ENCODE measurements around the gene HRAS.

HRAS gene

DNA sequence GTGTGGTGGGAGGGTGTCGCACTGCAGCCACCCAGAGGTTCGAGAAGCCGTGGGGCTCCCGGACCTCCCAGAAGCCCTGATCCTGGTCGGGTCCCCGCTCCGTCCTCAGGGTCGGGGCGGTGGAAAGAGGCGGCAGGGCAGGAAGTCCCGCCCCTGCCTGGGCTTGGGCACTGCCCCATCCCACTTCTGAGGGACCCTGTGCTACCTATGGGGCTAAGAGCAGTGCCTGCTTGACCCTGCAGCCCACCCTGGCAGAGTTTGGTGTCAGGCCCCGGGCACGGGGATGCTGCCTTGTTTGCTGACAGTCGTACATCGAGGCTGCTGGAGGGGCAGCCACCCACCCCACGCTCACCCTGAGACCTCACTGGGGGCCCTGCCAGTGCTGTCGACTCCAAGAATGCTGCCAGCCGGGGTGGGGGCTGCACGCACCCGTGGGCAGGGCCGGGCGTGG, 47.8 kb downstream of the HRAS start:
- Histone ChIP-seq H3K4me1 (ENCODE audit: control insufficient read depth, insufficient read depth, low read length, poor library complexity, severe bottlenecking) (no peaks in the 10 kb centered on the region), H3K9me3 (ENCODE audit: control insufficient read depth, low read length) (no peaks in the 10 kb centered on the region), H3K36me3 (ENCODE audit: control insufficient read depth, insufficient read depth, low read length) (peaks cover 36% of the 10 kb centered on the region), H3K27ac (ENCODE audit: low read depth, low read length, severe bottlenecking) (no peak overlapping the region), H3K4me3 (ENCODE audit: extremely low read depth, insufficient read depth, low read length, poor library complexity, severe bottlenecking) (no peak overlapping the region)
- 95% methylated on average over 21 of the region's 22 CpGs for WGBS, 2 experiments (ENCODE audit: insufficient coverage in 2 of 2)

GRCh38 chr11:486189-486588, 49.2 kb downstream of the HRAS start:
- 95% methylated on average over 23 of the region's 23 CpGs for WGBS, 2 experiments (ENCODE audit: insufficient coverage in 2 of 2)
- H3K36me3 ChIP-seq (ENCODE audit: control insufficient read depth, insufficient read depth, low read length) = peaks cover 33% of the 10 kb centered on the region
- peaks cover 6% of the 10 kb centered on the region for H3K9me3 ChIP-seq (ENCODE audit: control insufficient read depth, low read length)
- H3K27ac ChIP-seq (ENCODE audit: low read depth, low read length, severe bottlenecking) = no peak overlapping the region
- no peaks in the 10 kb centered on the region for H3K4me1 ChIP-seq (ENCODE audit: control insufficient read depth, insufficient read depth, low read length, poor library complexity, severe bottlenecking)
- H3K4me3 ChIP-seq (ENCODE audit: extremely low read depth, insufficient read depth, low read length, poor library complexity, severe bottlenecking) = no peak overlapping the region

DNA sequence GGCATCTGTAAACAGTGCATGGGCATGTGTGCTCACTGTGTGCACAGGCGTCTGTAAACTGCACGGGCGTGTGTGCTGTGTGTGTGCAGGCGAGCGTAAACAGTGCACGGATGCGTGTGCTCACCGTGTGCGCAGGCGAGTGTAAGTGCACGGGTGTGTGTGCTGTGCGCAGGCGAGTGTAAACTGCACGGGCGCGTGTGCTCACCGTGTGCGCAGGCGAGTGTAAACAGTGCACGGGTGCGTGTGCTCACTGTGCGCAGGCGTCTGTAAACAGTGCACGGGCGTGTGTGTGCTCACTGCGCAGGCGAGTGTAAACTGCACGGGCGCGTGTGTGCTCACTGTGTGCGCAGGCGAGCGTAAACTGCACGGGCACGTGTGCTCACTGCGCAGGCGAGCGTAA, 50.8 kb downstream of the HRAS start:
- 98% methylated on average over 38 of the region's 38 CpGs for WGBS, 2 experiments (ENCODE audit: insufficient coverage in 2 of 2)
- H3K36me3 ChIP-seq (ENCODE audit: control insufficient read depth, insufficient read depth, low read length) = peaks cover 27% of the 10 kb centered on the region
- H3K4me1 ChIP-seq (ENCODE audit: control insufficient read depth, insufficient read depth, low read length, poor library complexity, severe bottlenecking) = no peaks in the 10 kb centered on the region
- no peak overlapping the region for H3K27ac ChIP-seq (ENCODE audit: low read depth, low read length, severe bottlenecking)
- H3K4me3 ChIP-seq (ENCODE audit: extremely low read depth, insufficient read depth, low read length, poor library complexity, severe bottlenecking) = no peak overlapping the region
- H3K9me3 ChIP-seq (ENCODE audit: control insufficient read depth, low read length) = peaks cover 6% of the 10 kb centered on the region

Data from mesodermal cell (in vitro differentiated cells).